Upper lobe of left lung (tissue), 6 donors: ENCODE measurements around the gene PROK2. TPM values are rescaled to one million over a fixed set of nuclear protein-coding genes. Genes with fewer than 3 reads are reported as not detected.
A peak's percentile ranks its signal among the peaks of the same experiment; 100 is the strongest.

Experiments
- ATAC-seq, 2 donors: fragments of 200-7000 bp; cut with Tn5 transposase; one replicate each; pipeline ENCODE4 v1.9.1; 2022; ENCODE audit warnings: mild to moderate bottlenecking in 2 of 2, moderate library complexity in 2 of 2; ENCODE audit not compliant: low FRiP score in 2 of 2
- DNase-seq, 2 donors: peaks; one replicate each; pipeline ENCODE4 v3.0.0-alpha.2; 2019 to 2020
- H3K27ac ChIP-seq, 4 donors: fragments of 200-600 bp; sonication (generic); one replicate each; pipeline ENCODE4 v1.5.1; 2016 to 2019
- H3K27me3 ChIP-seq, 4 donors: fragments of 200-600 bp; sonication (generic); one replicate each; pipeline ENCODE4 v1.5.1; 2017 to 2019
- H3K36me3 ChIP-seq, 4 donors: fragments of 200-600 bp; sonication (generic); one replicate each; pipeline ENCODE4 v1.5.1; 2016 to 2019
- H3K4me1 ChIP-seq, 4 donors: fragments of 200-600 bp; sonication (generic); one replicate each; pipeline ENCODE4 v1.5.1; 2018 to 2019
- H3K4me3 ChIP-seq, 4 donors: fragments of 200-600 bp; sonication (generic); one replicate each; pipeline ENCODE4 v1.5.1; 2017 to 2019; ENCODE audit warnings: mild to moderate bottlenecking in 2 of 4, moderate library complexity in 1 of 4
- H3K9me3 ChIP-seq, 4 donors: fragments of 200-600 bp; sonication (generic); one replicate each; pipeline ENCODE4 v1.5.1; 2018 to 2019
- EP300 ChIP-seq, 4 donors: sonication (generic); formaldehyde crosslinking; IDR thresholded peaks; one replicate each; pipeline ENCODE4 v1.5.1; 2017; ENCODE audit warnings: antibody characterized with exemption in 4 of 4, control low read depth in 2 of 4
- POLR2A ChIP-seq, 4 donors: fragments of 450-650 bp; IDR thresholded peaks; one replicate each; pipeline ENCODE4 v1.5.1; 2016 to 2017; ENCODE audit warnings: antibody characterized with exemption in 4 of 4, mild to moderate bottlenecking in 2 of 4
- POLR2AphosphoS5 ChIP-seq, 2 donors: sonication (generic); formaldehyde crosslinking; IDR thresholded peaks; one replicate each; pipeline ENCODE4 v1.5.1; 2017; ENCODE audit warnings: antibody characterized with exemption in 2 of 2
- WGBS, 2 donors: methylation state at CpG; one replicate each; pipeline ENCODE4 v1.1.5; 2017 to 2018; 5-methylcytosine and 5-hydroxymethylcytosine counted together
- total RNA-seq, 6 donors: library from RNA; depleted of rRNA in 4 of 6; stranded (reverse); fragments of >200 nt in 4 of 6; gene quantifications; one replicate each; pipeline versions ENCODE4 v1.1.0 to v1.2.1, GENCODE V29; 2016 to 2021
- TF ChIP-seq, protein P1 (sequence below), 6 experiments: fragments of 450-650 bp in 4 of 6; fragments of 200-600 bp in 2 of 6; sonication (generic) in 2 of 6; IDR thresholded peaks; one replicate each; pipeline ENCODE4 v1.5.1; 2016 to 2019; ENCODE audit warnings: antibody characterized with exemption in 6 of 6
- donor health status: DM: no; HTN: no; CAD: no; lungs with moderate emphysema.
- donor health status: DM: no; HTN: yes; CAD: no; lungs with severe emphysema.

PROK2 gene
- total RNA-seq, 6 donors from 2014 or later, result 2.3 to 10.7 (median 3.3) TPM; not detected in 1

DNA sequence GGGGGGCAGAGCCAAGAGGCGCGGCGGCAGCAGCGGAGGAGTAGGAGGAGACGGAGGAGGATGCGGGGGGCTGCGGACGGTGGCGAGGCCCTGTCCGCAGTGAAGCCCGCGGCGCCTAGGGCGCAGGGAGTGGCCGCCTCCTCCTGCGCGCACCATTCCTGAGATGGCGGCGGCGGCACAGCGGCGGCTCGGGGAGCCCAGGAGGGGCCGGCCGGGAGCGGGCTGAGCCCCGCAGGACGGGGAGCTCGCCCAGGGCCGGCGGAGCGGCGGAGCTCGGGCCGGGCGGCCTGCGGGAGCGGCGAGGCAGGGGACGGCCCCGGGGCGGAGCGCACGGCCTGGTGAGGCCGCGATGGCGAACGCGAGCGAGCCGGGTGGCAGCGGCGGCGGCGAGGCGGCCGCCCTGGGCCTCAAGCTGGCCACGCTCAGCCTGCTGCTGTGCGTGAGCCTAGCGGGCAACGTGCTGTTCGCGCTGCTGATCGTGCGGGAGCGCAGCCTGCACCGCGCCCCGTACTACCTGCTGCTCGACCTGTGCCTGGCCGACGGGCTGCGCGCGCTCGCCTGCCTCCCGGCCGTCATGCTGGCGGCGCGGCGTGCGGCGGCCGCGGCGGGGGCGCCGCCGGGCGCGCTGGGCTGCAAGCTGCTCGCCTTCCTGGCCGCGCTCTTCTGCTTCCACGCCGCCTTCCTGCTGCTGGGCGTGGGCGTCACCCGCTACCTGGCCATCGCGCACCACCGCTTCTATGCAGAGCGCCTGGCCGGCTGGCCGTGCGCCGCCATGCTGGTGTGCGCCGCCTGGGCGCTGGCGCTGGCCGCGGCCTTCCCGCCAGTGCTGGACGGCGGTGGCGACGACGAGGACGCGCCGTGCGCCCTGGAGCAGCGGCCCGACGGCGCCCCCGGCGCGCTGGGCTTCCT lies 31.0 kb downstream of the PROK2 start, which contains the start of gene GPR27:
Gene GPR27, plus strand, starts transcription at position 155 of the 909 bp plus-strand sequence. Its CDS starts 195 bp downstream, at position 350.
- H3K9me3 ChIP-seq, result no peaks in the 10 kb centered on the region
- H3K36me3 ChIP-seq, result no peaks in the 10 kb centered on the region
- peaks cover 0 to 25% (median 7%) of the 10 kb centered on the region in 4 donors for H3K4me1 ChIP-seq
- DNase-seq (peak in 1 of 2 donors; percentile 90), ATAC-seq (peak in 1 of 2 donors; percentile 79)
- H3K4me3 ChIP-seq, result peak within 1 kb of the TSS in 3 of 4 donors; percentile 58 to 66 (median 60)
- H3K27me3 ChIP-seq, result peaks cover 0 to 14% (median 0%) of the 10 kb centered on the region in 4 donors
- WGBS, 2 donors, result 0% methylated on average over 2 to 38 of the region's 131 CpGs
- TF ChIP-seq, protein P1, sequence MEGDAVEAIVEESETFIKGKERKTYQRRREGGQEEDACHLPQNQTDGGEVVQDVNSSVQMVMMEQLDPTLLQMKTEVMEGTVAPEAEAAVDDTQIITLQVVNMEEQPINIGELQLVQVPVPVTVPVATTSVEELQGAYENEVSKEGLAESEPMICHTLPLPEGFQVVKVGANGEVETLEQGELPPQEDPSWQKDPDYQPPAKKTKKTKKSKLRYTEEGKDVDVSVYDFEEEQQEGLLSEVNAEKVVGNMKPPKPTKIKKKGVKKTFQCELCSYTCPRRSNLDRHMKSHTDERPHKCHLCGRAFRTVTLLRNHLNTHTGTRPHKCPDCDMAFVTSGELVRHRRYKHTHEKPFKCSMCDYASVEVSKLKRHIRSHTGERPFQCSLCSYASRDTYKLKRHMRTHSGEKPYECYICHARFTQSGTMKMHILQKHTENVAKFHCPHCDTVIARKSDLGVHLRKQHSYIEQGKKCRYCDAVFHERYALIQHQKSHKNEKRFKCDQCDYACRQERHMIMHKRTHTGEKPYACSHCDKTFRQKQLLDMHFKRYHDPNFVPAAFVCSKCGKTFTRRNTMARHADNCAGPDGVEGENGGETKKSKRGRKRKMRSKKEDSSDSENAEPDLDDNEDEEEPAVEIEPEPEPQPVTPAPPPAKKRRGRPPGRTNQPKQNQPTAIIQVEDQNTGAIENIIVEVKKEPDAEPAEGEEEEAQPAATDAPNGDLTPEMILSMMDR (IDR thresholded peaks at IDR 0.05), result no peak
- TF ChIP-seq POLR2A (IDR thresholded peaks at IDR 0.05), result no peak
- no peak for TF ChIP-seq EP300 (IDR thresholded peaks at IDR 0.05)
- H3K27ac ChIP-seq, result peak within 1 kb of the TSS in 1 of 4 donors; percentile 79

DNA sequence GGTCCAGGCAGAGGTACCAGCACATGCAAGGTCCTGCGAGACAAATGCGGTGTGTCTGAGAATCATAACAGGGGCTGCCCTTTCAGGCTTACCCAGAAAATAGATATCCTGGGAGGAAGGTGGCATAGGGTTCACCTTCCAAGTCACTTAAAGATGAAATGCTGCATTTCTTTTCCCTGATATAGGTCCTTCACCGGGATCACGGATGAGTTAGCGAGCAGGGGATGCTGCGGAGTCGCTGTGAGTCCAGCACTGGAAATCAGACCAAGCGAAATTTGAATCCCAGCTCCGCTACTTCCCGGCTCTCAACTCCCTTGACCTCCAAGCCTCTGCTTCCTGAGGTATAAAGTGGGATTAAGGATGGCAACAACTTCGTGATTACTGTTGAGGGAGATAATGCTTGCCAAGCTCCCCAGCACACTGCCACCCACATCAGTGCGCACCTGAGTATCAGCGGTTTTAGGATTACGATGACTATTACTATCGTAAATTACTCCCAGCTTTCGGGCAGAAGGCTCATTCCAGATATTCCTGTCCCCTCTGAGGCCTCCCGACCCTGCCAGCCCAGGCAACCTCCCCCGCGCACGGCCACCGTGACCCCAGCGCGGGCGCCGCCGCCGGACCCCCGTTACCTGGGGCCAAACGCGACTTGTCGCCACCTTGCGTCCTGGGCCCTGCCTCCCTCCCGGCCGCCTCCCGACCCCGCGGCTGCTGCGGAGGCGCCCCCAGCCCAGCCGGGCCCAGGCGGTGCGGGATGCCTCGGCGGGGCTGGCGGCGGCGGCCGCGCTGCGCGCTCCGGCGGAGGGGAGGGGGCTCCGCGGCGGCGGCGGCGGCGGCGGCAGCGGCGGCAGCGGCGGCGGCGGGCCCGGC lies 31.9 kb downstream of the PROK2 start:
- peak overlapping the region in 3 of 4 donors; percentile 58 to 66 (median 60) for H3K4me3 ChIP-seq
- WGBS, 2 donors, result 23 to 32% methylated on average over 6 to 26 of the region's 68 CpGs
- peaks cover 0 to 25% (median 7%) of the 10 kb centered on the region in 4 donors for H3K4me1 ChIP-seq
- ATAC-seq, result no peak
- DNase-seq, result peak in 1 of 2 donors; percentile 79
- H3K27me3 ChIP-seq, result peaks cover 0 to 14% (median 0%) of the 10 kb centered on the region in 4 donors
- TF ChIP-seq POLR2AphosphoS5 (IDR thresholded peaks at IDR 0.05), result no peak
- TF ChIP-seq POLR2A (IDR thresholded peaks at IDR 0.05), result no peak
- no peak for TF ChIP-seq EP300 (IDR thresholded peaks at IDR 0.05)
- TF ChIP-seq, protein P1 (IDR thresholded peaks at IDR 0.05), result no peak
- peak overlapping the region in 1 of 4 donors; percentile 79 for H3K27ac ChIP-seq
- H3K9me3 ChIP-seq, result no peaks in the 10 kb centered on the region
- H3K36me3 ChIP-seq, result no peaks in the 10 kb centered on the region

DNA sequence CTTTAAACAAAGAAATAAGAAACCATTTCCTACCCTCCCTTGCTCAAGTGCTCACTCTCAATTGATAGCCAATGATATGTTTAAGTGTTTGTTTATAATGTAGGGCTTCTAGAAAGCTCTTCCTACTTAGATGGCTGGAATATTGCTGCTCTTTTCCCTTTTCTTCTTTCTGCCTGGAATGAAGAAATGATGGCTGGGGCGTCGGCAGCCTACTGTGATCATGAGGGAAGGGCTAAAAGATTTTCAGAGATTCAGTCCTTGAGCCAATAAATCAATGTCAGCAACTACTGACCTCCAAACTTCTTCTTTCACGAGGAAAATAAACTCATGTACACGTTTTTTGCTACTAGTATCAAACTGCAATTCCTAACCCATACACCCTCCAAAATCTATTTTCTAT lies 33.3 kb downstream of the PROK2 start:
- 87 to 89% methylated on average over 4 of the region's 4 CpGs for WGBS, 2 donors

DNA sequence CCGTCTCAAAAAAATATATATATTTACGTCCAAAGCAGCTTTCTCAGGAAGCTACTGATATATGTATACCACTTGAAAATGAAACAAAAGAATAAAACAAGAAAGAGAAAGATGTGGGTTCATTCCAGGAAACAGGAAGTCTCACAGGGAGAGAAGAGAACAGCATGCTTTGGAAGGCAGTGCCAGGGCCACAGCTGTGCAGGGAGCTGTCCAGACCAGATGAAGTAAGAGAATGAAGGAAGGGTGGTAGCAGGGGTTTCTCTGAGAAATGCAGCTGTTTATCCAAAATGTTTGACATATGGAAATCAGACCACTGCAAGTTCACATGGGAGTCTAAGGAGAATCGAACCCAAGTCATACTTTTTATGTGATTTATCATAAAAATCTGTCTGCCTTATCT lies 40.2 kb downstream of the PROK2 start:
- H3K4me1 ChIP-seq, result no peaks in the 10 kb centered on the region
- no peak for ATAC-seq
- 82 to 84% methylated on average over 3 of the region's 3 CpGs for WGBS, 2 donors

More for the DNA sequence above, 33.3 kb downstream of the PROK2 start:
- Histone ChIP-seq H3K27me3 (peaks cover 0 to 14% (median 0%) of the 10 kb centered on the region in 4 donors), H3K27ac (no peak overlapping the region), H3K9me3 (no peaks in the 10 kb centered on the region), H3K4me3 (no peak overlapping the region), H3K36me3 (no peaks in the 10 kb centered on the region), H3K4me1 (peaks cover 0 to 25% (median 7%) of the 10 kb centered on the region in 4 donors)
- no peak for DNase-seq
- no peak for ATAC-seq
- TF ChIP-seq, protein P1 (IDR thresholded peaks at IDR 0.05), result no peak
- TF ChIP-seq POLR2AphosphoS5 (IDR thresholded peaks at IDR 0.05), result no peak
- TF ChIP-seq POLR2A (IDR thresholded peaks at IDR 0.05), result no peak
- no peak for TF ChIP-seq EP300 (IDR thresholded peaks at IDR 0.05)

More for the DNA sequence above, 40.2 kb downstream of the PROK2 start:
- TF ChIP-seq EP300 (IDR thresholded peaks at IDR 0.05) (no peak), POLR2A (IDR thresholded peaks at IDR 0.05) (no peak), POLR2AphosphoS5 (IDR thresholded peaks at IDR 0.05) (no peak)
- TF ChIP-seq, protein P1 (IDR thresholded peaks at IDR 0.05), result no peak
- H3K9me3 ChIP-seq, result peaks cover 15 to 24% (median 18%) of the 10 kb centered on the region in 4 donors
- DNase-seq, result no peak
- H3K27ac ChIP-seq, result no peak overlapping the region
- no peaks in the 10 kb centered on the region for H3K27me3 ChIP-seq
- no peaks in the 10 kb centered on the region for H3K36me3 ChIP-seq
- no peak overlapping the region for H3K4me3 ChIP-seq
